Measurements from ENCODE around the gene PARP12.

- TF ChIP-seq CTCF (IDR thresholded peaks at IDR 0.05) (no peak), POLR2A (IDR thresholded peaks at IDR 0.05) (no peak)
Measured at GRCh38 chr7:140019172-140019571, 43.6 kb downstream of the PARP12 start.
